Measurements from ENCODE around the gene STX18. TPM values are rescaled to one million over a fixed set of nuclear protein-coding genes. Genes with fewer than 3 reads are reported as not detected.

STX18 gene
- total RNA-seq, 2 experiments from 2014 or later, result 25.8 to 27.9 TPM

DNA sequence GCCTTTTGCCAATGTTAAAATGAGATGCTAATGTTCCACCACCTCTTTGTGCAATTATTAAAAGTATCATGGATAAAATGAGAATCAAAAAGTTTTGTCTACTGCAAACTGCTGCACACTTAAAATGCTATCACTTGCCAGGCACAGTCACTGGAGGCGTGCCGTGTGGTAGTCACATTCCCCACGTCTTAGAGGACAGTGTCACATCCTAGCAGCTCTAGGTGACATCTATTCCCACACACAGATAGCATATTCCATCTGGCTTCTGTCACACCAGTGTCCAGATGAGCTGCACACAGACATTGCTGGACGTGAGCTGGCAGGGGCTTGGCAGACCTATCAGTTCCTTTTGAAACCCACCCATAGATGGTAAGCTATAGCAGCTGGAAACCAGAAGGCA lies 107.9 kb downstream of the STX18 start:
- no peaks in the 10 kb centered on the region for H3K9me3 Mint-ChIP-seq
- DNase-seq, result no peak
- H3K27me3 Mint-ChIP-seq, result no peaks in the 10 kb centered on the region
- ChIA-PET POLR2A (no interaction called here), CTCF (interaction anchor here (0.6 to 1.5 kb wide), 4 partner anchors 12 to 169 kb away, joined by 3 to 5 read pairs (median 3); no protein-coding TSS in a partner anchor)
- no peak overlapping the region for H3K4me3 Mint-ChIP-seq
- H3K27ac Mint-ChIP-seq, result no peak overlapping the region
- peaks cover 3% of the 10 kb centered on the region for H3K4me1 Mint-ChIP-seq
- peaks cover 8% of the 10 kb centered on the region for H3K36me3 Mint-ChIP-seq (ENCODE audit: low read depth)

GRCh38 chr4:4432341-4433125 lies 109.3 kb downstream of the STX18 start:
- no peak for DNase-seq
- Mint-ChIP-seq H3K4me1 (peaks cover 3% of the 10 kb centered on the region), H3K9me3 (no peaks in the 10 kb centered on the region), H3K4me3 (no peak overlapping the region), H3K36me3 (ENCODE audit: low read depth) (peaks cover 6% of the 10 kb centered on the region), H3K27ac (no peak overlapping the region), H3K27me3 (no peaks in the 10 kb centered on the region)
- CTCF ChIA-PET, result interaction anchor here (0.5 to 1.5 kb wide), 3 partner anchors 10 to 142 kb away, joined by 3 to 5 read pairs (median 3); no protein-coding TSS in a partner anchor
- POLR2A ChIA-PET, result no interaction called here

DNA sequence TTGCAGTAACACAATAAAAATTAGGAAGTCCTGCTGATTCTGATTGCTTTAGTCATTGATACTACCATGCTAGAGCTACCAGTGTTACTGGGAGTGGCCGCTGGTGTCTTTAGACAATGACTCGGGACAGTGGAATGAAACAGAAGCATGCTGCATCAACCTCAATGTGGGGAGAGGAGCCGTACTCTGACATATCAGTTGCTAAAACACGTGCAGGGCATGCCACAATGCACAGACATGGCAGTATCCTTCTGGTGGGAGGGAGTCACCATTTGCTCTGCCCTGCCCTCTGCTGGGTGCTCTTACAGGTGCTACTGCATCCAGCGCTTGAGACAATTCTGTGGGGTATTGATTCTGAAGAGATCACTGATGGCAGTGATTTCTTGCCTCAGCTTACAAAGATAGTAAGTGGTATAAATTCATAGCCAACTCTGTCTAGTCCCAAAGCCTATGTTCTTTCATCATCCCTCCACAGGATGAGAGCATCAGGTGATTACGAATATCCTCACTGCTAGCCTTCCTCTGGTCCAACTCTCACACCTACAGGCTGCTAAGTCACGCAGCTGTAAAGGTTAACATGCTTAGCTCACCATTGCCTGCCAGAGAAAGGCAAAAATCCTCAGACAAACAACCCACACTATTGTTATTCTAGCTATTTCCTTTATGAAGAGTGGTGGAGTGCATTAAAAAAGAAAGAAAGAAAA lies 111.2 kb downstream of the STX18 start:
- Mint-ChIP-seq H3K4me3 (no peak overlapping the region), H3K4me1 (peaks cover 3% of the 10 kb centered on the region), H3K27me3 (no peaks in the 10 kb centered on the region), H3K36me3 (ENCODE audit: low read depth) (no peaks in the 10 kb centered on the region), H3K9me3 (no peaks in the 10 kb centered on the region), H3K27ac (no peak overlapping the region)
- ChIA-PET CTCF (interaction anchor here (1.4 kb wide), 1 partner anchor 14 kb away, joined by 4 read pairs; no protein-coding TSS in a partner anchor), POLR2A (no interaction called here)
- DNase-seq, result peak; percentile 66

GRCh38 chr4:4428966-4429875 lies 112.6 kb downstream of the STX18 start:
- Mint-ChIP-seq H3K27me3 (no peaks in the 10 kb centered on the region), H3K9me3 (no peaks in the 10 kb centered on the region), H3K36me3 (ENCODE audit: low read depth) (no peaks in the 10 kb centered on the region), H3K27ac (no peak overlapping the region), H3K4me1 (peaks cover 3% of the 10 kb centered on the region), H3K4me3 (no peak overlapping the region)
- ChIA-PET POLR2A (interaction anchor here (0.7 kb wide), 1 partner anchor 44 kb away, joined by 3 read pairs; no protein-coding TSS in a partner anchor), CTCF (interaction anchor here (1.1 kb wide), 1 partner anchor 20 kb away, joined by 3 read pairs; no protein-coding TSS in a partner anchor)
- DNase-seq, result no peak

GRCh38 chr4:4427886-4428285 lies 114.0 kb downstream of the STX18 start:
- H3K4me1 Mint-ChIP-seq, result peaks cover 3% of the 10 kb centered on the region
- CTCF ChIA-PET, result interaction anchor here (1.1 kb wide), 1 partner anchor 19 kb away, joined by 3 read pairs; no protein-coding TSS in a partner anchor

GRCh38 chr4:4427121-4427870 lies 114.6 kb downstream of the STX18 start:
- ChIA-PET CTCF (no interaction called here), POLR2A (no interaction called here)
- no peak overlapping the region for H3K27ac Mint-ChIP-seq
- H3K4me3 Mint-ChIP-seq, result no peak overlapping the region
- no peaks in the 10 kb centered on the region for H3K27me3 Mint-ChIP-seq
- no peak for DNase-seq
- H3K4me1 Mint-ChIP-seq, result peaks cover 3% of the 10 kb centered on the region
- H3K9me3 Mint-ChIP-seq, result no peaks in the 10 kb centered on the region
- H3K36me3 Mint-ChIP-seq (ENCODE audit: low read depth), result peaks cover 3% of the 10 kb centered on the region

More at GRCh38 chr4:4427886-4428285, 114.0 kb downstream of the STX18 start:
- Mint-ChIP-seq H3K4me3 (no peak overlapping the region), H3K27me3 (no peaks in the 10 kb centered on the region), H3K27ac (no peak overlapping the region), H3K36me3 (ENCODE audit: low read depth) (no peaks in the 10 kb centered on the region), H3K9me3 (no peaks in the 10 kb centered on the region)
- DNase-seq, result no peak
- POLR2A ChIA-PET, result no interaction called here

GRCh38 chr4:4426511-4427120 lies 115.2 kb downstream of the STX18 start:
- Mint-ChIP-seq H3K4me3 (no peak overlapping the region), H3K4me1 (peaks cover 3% of the 10 kb centered on the region), H3K27ac (no peak overlapping the region), H3K27me3 (no peaks in the 10 kb centered on the region), H3K9me3 (no peaks in the 10 kb centered on the region), H3K36me3 (ENCODE audit: low read depth) (peaks cover 4% of the 10 kb centered on the region)
- CTCF ChIA-PET, result no interaction called here
- POLR2A ChIA-PET, result no interaction called here
- no peak for DNase-seq

DNA sequence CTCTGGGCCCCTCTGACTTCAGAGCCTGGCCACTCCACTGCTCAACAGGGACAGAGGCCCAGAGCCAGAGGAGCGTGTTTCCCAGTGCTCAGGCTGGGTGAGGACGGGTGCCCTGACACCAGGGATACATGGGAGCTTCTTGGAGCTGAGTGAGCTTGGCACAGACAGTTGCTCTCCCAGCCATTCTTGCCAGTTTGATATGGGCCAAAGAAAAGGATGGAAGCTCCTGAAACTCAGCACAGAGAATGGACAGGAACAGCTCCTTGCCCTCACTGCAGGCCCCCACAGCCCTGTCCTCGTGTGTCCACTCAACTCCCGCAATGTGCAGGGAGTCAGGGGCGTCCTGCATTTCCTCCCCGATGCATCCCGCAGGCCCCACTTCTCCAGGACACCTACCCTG lies 116.2 kb downstream of the STX18 start:
- no peaks in the 10 kb centered on the region for H3K27me3 Mint-ChIP-seq
- H3K4me3 Mint-ChIP-seq, result no peak overlapping the region
- H3K27ac Mint-ChIP-seq, result no peak overlapping the region
- DNase-seq, result no peak
- H3K4me1 Mint-ChIP-seq, result peaks cover 3% of the 10 kb centered on the region
- H3K36me3 Mint-ChIP-seq (ENCODE audit: low read depth), result peaks cover 10% of the 10 kb centered on the region
- ChIA-PET CTCF (no interaction called here), POLR2A (no interaction called here)
- H3K9me3 Mint-ChIP-seq, result no peaks in the 10 kb centered on the region

- ChIA-PET POLR2A (no interaction called here), CTCF (no interaction called here)
- H3K4me1 Mint-ChIP-seq, result no peaks in the 10 kb centered on the region
- DNase-seq, result no peak
- H3K27ac Mint-ChIP-seq, result no peak overlapping the region
- H3K9me3 Mint-ChIP-seq, result no peaks in the 10 kb centered on the region
- H3K4me3 Mint-ChIP-seq, result no peak overlapping the region
- peaks cover 10% of the 10 kb centered on the region for H3K36me3 Mint-ChIP-seq (ENCODE audit: low read depth)
- no peaks in the 10 kb centered on the region for H3K27me3 Mint-ChIP-seq
Measured at GRCh38 chr4:4425119-4425690, 116.6 kb downstream of the STX18 start.

DNA sequence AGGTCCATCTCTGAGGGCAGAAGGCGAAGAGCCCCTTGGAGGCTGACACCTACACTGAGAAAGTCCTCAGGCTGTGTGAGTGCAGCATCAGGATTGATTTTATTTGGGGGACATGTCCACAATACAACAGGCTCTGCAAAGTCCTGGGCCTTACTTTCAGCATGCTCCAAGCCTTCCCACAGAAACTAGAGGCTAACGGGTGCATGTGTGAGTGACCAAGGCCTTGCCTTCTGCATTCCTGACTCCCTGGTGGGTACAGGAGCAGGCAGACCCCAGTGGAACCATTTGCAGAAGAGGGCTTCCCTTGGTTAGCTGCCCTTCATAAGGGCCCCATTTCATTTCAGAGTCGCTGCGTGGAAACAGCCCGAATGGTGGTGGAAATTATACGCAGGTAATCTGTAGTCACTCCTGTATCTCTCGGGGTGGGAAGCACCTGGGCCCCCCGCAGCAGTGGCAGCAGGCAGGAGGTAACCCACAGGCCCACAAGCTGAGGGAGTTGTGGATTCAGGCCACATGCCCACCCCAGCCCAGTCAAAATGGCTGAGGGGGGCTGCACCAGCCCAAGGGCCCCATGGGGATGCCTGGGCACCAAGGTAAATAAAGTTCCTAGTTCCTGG lies 117.2 kb downstream of the STX18 start:
- H3K4me3 Mint-ChIP-seq, result no peak overlapping the region
- H3K9me3 Mint-ChIP-seq, result no peaks in the 10 kb centered on the region
- DNase-seq, result no peak
- POLR2A ChIA-PET, result no interaction called here
- H3K27ac Mint-ChIP-seq, result no peak overlapping the region
- H3K4me1 Mint-ChIP-seq, result peaks cover 3% of the 10 kb centered on the region
- CTCF ChIA-PET, result no interaction called here
- peaks cover 13% of the 10 kb centered on the region for H3K36me3 Mint-ChIP-seq (ENCODE audit: low read depth)
- no peaks in the 10 kb centered on the region for H3K27me3 Mint-ChIP-seq

GRCh38 chr4:4423706-4424498 lies 117.9 kb downstream of the STX18 start:
- CTCF ChIA-PET, result interaction anchor here (1.6 kb wide), 1 partner anchor 8 kb away, joined by 5 read pairs; no protein-coding TSS in a partner anchor
- no peak overlapping the region for H3K4me3 Mint-ChIP-seq
- no peaks in the 10 kb centered on the region for H3K9me3 Mint-ChIP-seq
- H3K27ac Mint-ChIP-seq, result no peak overlapping the region
- no peak for DNase-seq
- no peaks in the 10 kb centered on the region for H3K27me3 Mint-ChIP-seq
- peaks cover 10% of the 10 kb centered on the region for H3K4me1 Mint-ChIP-seq
- POLR2A ChIA-PET, result no interaction called here
- H3K36me3 Mint-ChIP-seq (ENCODE audit: low read depth), result peaks cover 17% of the 10 kb centered on the region
